ENCODE data around the gene TP73.

TP73 gene

GRCh38 chr1:3625151-3625907 is 27.0 kb upstream of the TP73 start:
- DNase-seq: peak; percentile 88 to 94
- TF ChIP-seq POLR2A (IDR thresholded peaks at IDR 0.05; ENCODE audit: low read length) (peak; percentile 34), GATA1 (IDR thresholded peaks at IDR 0.05; ENCODE audit: low read depth, low read length) (no peak)

- DNase-seq: no peak
- TF ChIP-seq GATA1 (IDR thresholded peaks at IDR 0.05; ENCODE audit: low read depth, low read length): no peak
- TF ChIP-seq POLR2A (IDR thresholded peaks at IDR 0.05; ENCODE audit: low read length): no peak
Measured at GRCh38 chr1:3626025-3626424, 26.3 kb upstream of the TP73 start.

GRCh38 chr1:3627515-3628253 is 24.6 kb upstream of the TP73 start:
- TF ChIP-seq GATA1 (IDR thresholded peaks at IDR 0.05; ENCODE audit: low read depth, low read length): no peak
- TF ChIP-seq POLR2A (IDR thresholded peaks at IDR 0.05; ENCODE audit: low read length): no peak
- no peak for DNase-seq

- DNase-seq: no peak
- no peak for TF ChIP-seq GATA1 (IDR thresholded peaks at IDR 0.05; ENCODE audit: low read depth, low read length)
- TF ChIP-seq POLR2A (IDR thresholded peaks at IDR 0.05; ENCODE audit: low read length): no peak
Measured at GRCh38 chr1:3628445-3628844, 23.9 kb upstream of the TP73 start.

- TF ChIP-seq GATA1 (IDR thresholded peaks at IDR 0.05; ENCODE audit: low read depth, low read length): no peak
- TF ChIP-seq POLR2A (IDR thresholded peaks at IDR 0.05; ENCODE audit: low read length): no peak
Measured at GRCh38 chr1:3629561-3630160, 22.7 kb upstream of the TP73 start.

GRCh38 chr1:3630161-3630611 is 22.1 kb upstream of the TP73 start:
- TF ChIP-seq POLR2A (IDR thresholded peaks at IDR 0.05; ENCODE audit: low read length) (no peak), GATA1 (IDR thresholded peaks at IDR 0.05; ENCODE audit: low read depth, low read length) (no peak)
- DNase-seq: no peak

More at GRCh38 chr1:3629561-3630160, 22.7 kb upstream of the TP73 start:
- DNase-seq: no peak

GRCh38 chr1:3630914-3631313 is 21.4 kb upstream of the TP73 start:
- DNase-seq: no peak
- TF ChIP-seq POLR2A (IDR thresholded peaks at IDR 0.05; ENCODE audit: low read length): no peak
- no peak for TF ChIP-seq GATA1 (IDR thresholded peaks at IDR 0.05; ENCODE audit: low read depth, low read length)

- no peak for DNase-seq
- TF ChIP-seq POLR2A (IDR thresholded peaks at IDR 0.05; ENCODE audit: low read length) (no peak), GATA1 (IDR thresholded peaks at IDR 0.05; ENCODE audit: low read depth, low read length) (no peak)
Measured at GRCh38 chr1:3631320-3632260, 20.7 kb upstream of the TP73 start.

- no peak for DNase-seq
- no peak for TF ChIP-seq GATA1 (IDR thresholded peaks at IDR 0.05; ENCODE audit: low read depth, low read length)
- TF ChIP-seq POLR2A (IDR thresholded peaks at IDR 0.05; ENCODE audit: low read length): no peak
Measured at GRCh38 chr1:3632298-3632697, 20.0 kb upstream of the TP73 start.

GRCh38 chr1:3632716-3633343 is 19.5 kb upstream of the TP73 start:
- no peak for DNase-seq
- TF ChIP-seq POLR2A (IDR thresholded peaks at IDR 0.05; ENCODE audit: low read length) (no peak), GATA1 (IDR thresholded peaks at IDR 0.05; ENCODE audit: low read depth, low read length) (no peak)

GRCh38 chr1:3633344-3634058 is 18.8 kb upstream of the TP73 start:
- no peak for DNase-seq
- TF ChIP-seq POLR2A (IDR thresholded peaks at IDR 0.05; ENCODE audit: low read length) (no peak), GATA1 (IDR thresholded peaks at IDR 0.05; ENCODE audit: low read depth, low read length) (no peak)

- no peak for DNase-seq
- no peak for TF ChIP-seq POLR2A (IDR thresholded peaks at IDR 0.05; ENCODE audit: low read length)
- no peak for TF ChIP-seq GATA1 (IDR thresholded peaks at IDR 0.05; ENCODE audit: low read depth, low read length)
Measured at GRCh38 chr1:3634059-3634800, 18.1 kb upstream of the TP73 start.
